K562 (cell line): ENCODE data around the gene SHTN1. TPM values are rescaled to one million over a fixed set of nuclear protein-coding genes. Genes with fewer than 3 reads are reported as not detected.

Experiments used
- CXXC5 ChIP-seq: fragments of 250-450 bp; sonication (Bioruptor Pico); IDR thresholded peaks from 2 replicates; pipeline ENCODE4 v1.8.0; 2022; ENCODE audit warnings: inconsistent platforms, mild to moderate bottlenecking, moderate library complexity
- ILK ChIP-seq: fragments of 450-650 bp; IDR thresholded peaks from 2 replicates; pipeline ENCODE4 v1.6.1; 2016; ENCODE audit warnings: missing genetic modification characterization, low read depth, mild to moderate bottlenecking, missing compliant biosample characterization, moderate library complexity, borderline replicate concordance
- MTA3 ChIP-seq: fragments of 450-650 bp; formaldehyde crosslinking; IDR thresholded peaks from 2 replicates; pipeline ENCODE4 v1.6.1; 2017; ENCODE audit warnings: mild to moderate bottlenecking, borderline replicate concordance
- THRA ChIP-seq: fragments of 450-650 bp; IDR thresholded peaks from 2 replicates; pipeline ENCODE4 v1.6.1; 2017; ENCODE audit warnings: mild to moderate bottlenecking, moderate library complexity
- TOE1 ChIP-seq, 2 experiments: fragments of 450-650 bp in 1 of 2; sonication (generic) in 1 of 2; formaldehyde crosslinking in 1 of 2; IDR thresholded peaks; 2 replicates each; pipeline versions ENCODE4 v1.7.1 to v1.8.0; 2016 to 2022; ENCODE audit warnings: borderline replicate concordance in 2 of 2, mild to moderate bottlenecking in 2 of 2, antibody characterized with exemption in 1 of 2, inconsistent platforms in 1 of 2, low read depth in 1 of 2, missing genetic modification reagents in 1 of 2, moderate library complexity in 1 of 2
- ZC3H8 ChIP-seq: fragments of 450-650 bp; IDR thresholded peaks from 2 replicates; pipeline ENCODE4 v1.6.1; 2017
- ZNF274 ChIP-seq: IDR thresholded peaks from 2 replicates; pipeline ENCODE4 v1.6.1; 2011; ENCODE audit warnings: low read depth, mild to moderate bottlenecking, low read length, moderate library complexity, borderline replicate concordance
- polyA plus RNA-seq, 8 experiments: library from polyadenylated mRNA; depleted of rRNA in 4 of 8; stranded (reverse) in 5 of 8; unstranded in 3 of 8; fragments of >200 nt; fragmentation: Nextera tagmentation in 2 of 8; fragmentation: Illumina TruSeq in 1 of 8; extraction: Ambion mirVana in 2 of 8; extraction: Trizol in 1 of 8; gene quantifications; 2 replicates each; pipeline versions ENCODE4 v1.2.1 to v1.2.3, GENCODE V29; 2011 to 2014; ENCODE audit warnings: inconsistent platforms in 1 of 8, missing spikeins in 1 of 8
- total RNA-seq, 7 experiments: library from RNA; depleted of rRNA in 6 of 7; stranded (reverse); fragments of >200 nt in 6 of 7; fragmentation: Illumina TruSeq in 2 of 7; extraction: Trizol in 2 of 7; gene quantifications; 2 replicates each; pipeline versions ENCODE4 v1.2.1 to v1.2.3, GENCODE V29; 2011 to 2021; ENCODE audit warnings: low replicate concordance in 1 of 7
- TF ChIP-seq, protein P1 (sequence below), 2 experiments: fragments of 200-800 bp in 1 of 2; sonication (Bioruptor generic) in 1 of 2; sonication (generic) in 1 of 2; formaldehyde crosslinking in 1 of 2; IDR thresholded peaks in 1 of 2; conservative IDR thresholded peaks in 1 of 2; 2 replicates each; pipeline versions ENCODE4 v1.5.0 to v1.6.1; 2016 to 2020; ENCODE audit warnings: missing compliant biosample characterization in 1 of 2, missing genetic modification characterization in 1 of 2, missing genetic modification reagents in 1 of 2

SHTN1 gene
- total and polyA plus RNA-seq, 9 of the 15 experiments (the other 6 are each of a cell fraction or from before 2014, with no cell fraction given) = 5.4 to 21.3 (median 13.3) TPM

DNA sequence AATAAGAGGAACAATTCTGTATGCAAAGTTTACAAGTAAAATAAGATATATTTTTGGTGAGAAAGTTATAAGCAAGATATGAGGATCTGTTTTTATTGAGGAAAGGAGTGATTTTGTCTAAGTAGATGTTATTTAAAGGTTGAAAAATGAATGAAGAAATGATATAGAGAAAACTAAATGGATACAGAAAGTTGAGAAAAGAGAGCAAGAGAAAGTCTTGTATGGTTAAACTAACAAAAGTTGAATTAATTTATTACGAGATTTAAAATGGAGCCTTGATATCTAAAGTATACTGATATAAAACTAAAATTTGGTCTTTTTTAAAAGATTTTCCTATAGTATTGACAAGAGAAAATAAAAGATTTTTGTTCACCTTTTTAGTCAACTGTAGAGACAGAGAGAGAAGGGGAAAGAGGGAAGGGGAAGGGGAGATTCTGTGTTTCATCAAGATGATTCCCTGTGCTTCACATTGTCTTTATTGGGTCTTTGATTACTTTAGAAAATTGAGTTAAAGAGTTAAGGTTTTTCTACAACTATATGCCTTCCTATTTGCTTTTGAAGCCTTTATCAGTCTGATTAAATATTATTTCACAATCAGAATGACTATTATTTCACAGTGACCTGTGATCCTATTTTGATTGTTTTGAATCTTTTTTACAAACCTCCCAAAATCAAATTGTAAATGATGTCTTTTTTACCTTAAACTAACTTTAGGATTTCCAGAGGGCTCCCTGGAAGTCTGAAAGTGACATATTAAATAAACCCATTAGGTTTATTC is 10.7 kb downstream of the SHTN1 start (continued):
- TF ChIP-seq, protein P1, sequence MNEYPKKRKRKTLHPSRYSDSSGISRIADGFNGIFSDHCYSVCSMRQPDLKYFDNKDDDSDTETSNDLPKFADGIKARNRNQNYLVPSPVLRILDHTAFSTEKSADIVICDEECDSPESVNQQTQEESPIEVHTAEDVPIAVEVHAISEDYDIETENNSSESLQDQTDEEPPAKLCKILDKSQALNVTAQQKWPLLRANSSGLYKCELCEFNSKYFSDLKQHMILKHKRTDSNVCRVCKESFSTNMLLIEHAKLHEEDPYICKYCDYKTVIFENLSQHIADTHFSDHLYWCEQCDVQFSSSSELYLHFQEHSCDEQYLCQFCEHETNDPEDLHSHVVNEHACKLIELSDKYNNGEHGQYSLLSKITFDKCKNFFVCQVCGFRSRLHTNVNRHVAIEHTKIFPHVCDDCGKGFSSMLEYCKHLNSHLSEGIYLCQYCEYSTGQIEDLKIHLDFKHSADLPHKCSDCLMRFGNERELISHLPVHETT (CRISPR knock-in tag; conservative IDR thresholded peaks at IDR 0.05 in 1 of 2, IDR thresholded peaks at IDR 0.05 in 1 of 2) = no peak
- no peak for TF ChIP-seq ILK (tag)
- no peak for TF ChIP-seq ZNF274
- no peak for TF ChIP-seq TOE1 (IDR thresholded peaks at IDR 0.05; ENCODE audit: borderline replicate concordance)
- TF ChIP-seq TOE1 (CRISPR knock-in tag; IDR thresholded peaks at IDR 0.05; ENCODE audit: borderline replicate concordance, low read depth) = no peak
- TF ChIP-seq CXXC5 (CRISPR knock-in tag) = no peak
- TF ChIP-seq THRA = no peak
- TF ChIP-seq MTA3 = no peak
- TF ChIP-seq ZC3H8 = no peak
